Activated CD4-positive, alpha-beta T cell treated with anti-CD3 and anti-CD28 coated beads, Interleukin-2, Interleukin-4, amounts not matched to agents 100 ng/mL and 50 ng/mL, durations not matched to agents 16 hours and 8 hours (primary cell): Measurements from ENCODE around the gene MYLK.
A peak's percentile ranks its signal among the peaks of the same experiment; 100 is the strongest.

Experiments
- DNase-seq: peaks from one replicate; pipeline ENCODE4 v3.0.0-alpha.2; 2020; ENCODE audit warnings: low spot score

The MYLK gene

GRCh38 chr3:123672429-123673146, 211.5 kb downstream of the MYLK start:
- no peak for DNase-seq

- DNase-seq = no peak
Observed at GRCh38 chr3:123670743-123671142, 213.4 kb downstream of the MYLK start.

GRCh38 chr3:123668906-123669305, 215.2 kb downstream of the MYLK start:
- DNase-seq = no peak

- no peak for DNase-seq
Observed at GRCh38 chr3:123667784-123668183, 216.3 kb downstream of the MYLK start.

GRCh38 chr3:123664753-123665152, 219.4 kb downstream of the MYLK start:
- no peak for DNase-seq

- no peak for DNase-seq
Observed at GRCh38 chr3:123663977-123664376, 220.2 kb downstream of the MYLK start.

- DNase-seq = no peak
Observed at GRCh38 chr3:123661973-123662372, 222.2 kb downstream of the MYLK start.

GRCh38 chr3:123660900-123661299, 223.2 kb downstream of the MYLK start:
- no peak for DNase-seq

GRCh38 chr3:123660141-123660675, 223.9 kb downstream of the MYLK start:
- DNase-seq = no peak

- no peak for DNase-seq
Observed at GRCh38 chr3:123658852-123659206, 225.3 kb downstream of the MYLK start.

GRCh38 chr3:123658118-123658851, 225.8 kb downstream of the MYLK start:
- DNase-seq = no peak

GRCh38 chr3:123657568-123657967, 226.6 kb downstream of the MYLK start:
- no peak for DNase-seq

GRCh38 chr3:123657111-123657510, 227.0 kb downstream of the MYLK start:
- DNase-seq = no peak

- DNase-seq = no peak
Observed at GRCh38 chr3:123656691-123657090, 227.4 kb downstream of the MYLK start.

GRCh38 chr3:123656274-123656673, 227.9 kb downstream of the MYLK start:
- DNase-seq = no peak

GRCh38 chr3:123655400-123655799, 228.7 kb downstream of the MYLK start:
- no peak for DNase-seq

GRCh38 chr3:123653221-123653682, 230.9 kb downstream of the MYLK start:
- DNase-seq = no peak

GRCh38 chr3:123652342-123652984, 231.7 kb downstream of the MYLK start:
- peak; percentile 43 for DNase-seq

GRCh38 chr3:123651449-123652341, 232.4 kb downstream of the MYLK start:
- no peak for DNase-seq

- DNase-seq = no peak
Observed at GRCh38 chr3:123650101-123650500, 234.0 kb downstream of the MYLK start.

- no peak for DNase-seq
Observed at GRCh38 chr3:123648696-123649405, 235.3 kb downstream of the MYLK start.
